ENCODE data around the gene ACACA.
A peak's percentile ranks its signal among the peaks of the same experiment; 100 is the strongest.

The ACACA gene

GRCh38 chr17:37062021-37062420 is 344.6 kb downstream of the ACACA start:
- no peak for DNase-seq

- DNase-seq = no peak
These were observed 345.7 kb downstream of the ACACA start for GRCh38 chr17:37060928-37061327.

- DNase-seq = no peak
These were observed 346.5 kb downstream of the ACACA start for GRCh38 chr17:37060094-37060493.

GRCh38 chr17:37059493-37059892 is 347.1 kb downstream of the ACACA start:
- DNase-seq = no peak

GRCh38 chr17:37056622-37057021 is 350.0 kb downstream of the ACACA start:
- no peak for DNase-seq

GRCh38 chr17:37054894-37055293 is 351.7 kb downstream of the ACACA start:
- DNase-seq = no peak

- DNase-seq = no peak
These were observed 354.2 kb downstream of the ACACA start for GRCh38 chr17:37052450-37052849.

GRCh38 chr17:37051833-37052232 is 354.8 kb downstream of the ACACA start:
- DNase-seq = no peak

GRCh38 chr17:37051381-37051780 is 355.3 kb downstream of the ACACA start:
- no peak for DNase-seq

- no peak for DNase-seq
These were observed 355.7 kb downstream of the ACACA start for GRCh38 chr17:37050920-37051319.

GRCh38 chr17:37048811-37049210 is 357.8 kb downstream of the ACACA start:
- no peak for DNase-seq

GRCh38 chr17:37047631-37048104 is 359.0 kb downstream of the ACACA start:
- DNase-seq = peak; percentile 51

- DNase-seq = no peak
These were observed 361.2 kb downstream of the ACACA start for GRCh38 chr17:37045351-37045922.

- DNase-seq = no peak
These were observed 363.4 kb downstream of the ACACA start for GRCh38 chr17:37043201-37043600.

- no peak for DNase-seq
These were observed 364.7 kb downstream of the ACACA start for GRCh38 chr17:37041932-37042331.

GRCh38 chr17:37039269-37039668 is 367.4 kb downstream of the ACACA start:
- DNase-seq = no peak

- no peak for DNase-seq
These were observed 369.0 kb downstream of the ACACA start for GRCh38 chr17:37037590-37038155.

Data from GDM1 (cell line).